ENCODE results near the gene BTNL2.
A peak's percentile ranks its signal among the peaks of the same experiment; 100 is the strongest.
"Not testable (repeated sequence)": the region's sequence is repeated elsewhere in the genome, so short reads cannot be mapped to it uniquely, and the experiment has no call there.

The BTNL2 gene, protein sequence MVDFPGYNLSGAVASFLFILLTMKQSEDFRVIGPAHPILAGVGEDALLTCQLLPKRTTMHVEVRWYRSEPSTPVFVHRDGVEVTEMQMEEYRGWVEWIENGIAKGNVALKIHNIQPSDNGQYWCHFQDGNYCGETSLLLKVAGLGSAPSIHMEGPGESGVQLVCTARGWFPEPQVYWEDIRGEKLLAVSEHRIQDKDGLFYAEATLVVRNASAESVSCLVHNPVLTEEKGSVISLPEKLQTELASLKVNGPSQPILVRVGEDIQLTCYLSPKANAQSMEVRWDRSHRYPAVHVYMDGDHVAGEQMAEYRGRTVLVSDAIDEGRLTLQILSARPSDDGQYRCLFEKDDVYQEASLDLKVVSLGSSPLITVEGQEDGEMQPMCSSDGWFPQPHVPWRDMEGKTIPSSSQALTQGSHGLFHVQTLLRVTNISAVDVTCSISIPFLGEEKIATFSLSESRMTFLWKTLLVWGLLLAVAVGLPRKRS

DNA sequence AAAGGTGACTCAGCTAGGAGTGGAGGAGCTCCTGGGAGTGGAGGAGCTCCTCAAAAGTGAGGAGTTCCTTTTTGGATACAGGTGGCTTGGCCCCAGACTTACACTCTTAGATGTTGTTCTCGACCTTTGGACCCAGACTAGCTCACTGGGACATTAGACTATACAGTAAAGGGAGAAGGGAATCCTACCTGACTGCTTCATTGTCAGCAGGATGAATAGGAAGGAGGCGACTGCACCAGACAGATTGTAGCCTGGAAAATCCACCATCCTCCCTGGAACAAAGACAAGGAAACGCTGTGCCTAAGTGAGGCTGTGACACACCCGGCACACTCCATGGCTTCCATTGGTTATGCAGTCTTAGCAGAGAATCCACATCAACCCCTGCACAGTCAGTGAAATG is at the start of gene BTNL2:
BTNL2 (minus strand) TSS at position 325 of the 400 bp plus-strand sequence; CDS start at position 267, 58 bp downstream.
- no peak for DNase-seq

DNA sequence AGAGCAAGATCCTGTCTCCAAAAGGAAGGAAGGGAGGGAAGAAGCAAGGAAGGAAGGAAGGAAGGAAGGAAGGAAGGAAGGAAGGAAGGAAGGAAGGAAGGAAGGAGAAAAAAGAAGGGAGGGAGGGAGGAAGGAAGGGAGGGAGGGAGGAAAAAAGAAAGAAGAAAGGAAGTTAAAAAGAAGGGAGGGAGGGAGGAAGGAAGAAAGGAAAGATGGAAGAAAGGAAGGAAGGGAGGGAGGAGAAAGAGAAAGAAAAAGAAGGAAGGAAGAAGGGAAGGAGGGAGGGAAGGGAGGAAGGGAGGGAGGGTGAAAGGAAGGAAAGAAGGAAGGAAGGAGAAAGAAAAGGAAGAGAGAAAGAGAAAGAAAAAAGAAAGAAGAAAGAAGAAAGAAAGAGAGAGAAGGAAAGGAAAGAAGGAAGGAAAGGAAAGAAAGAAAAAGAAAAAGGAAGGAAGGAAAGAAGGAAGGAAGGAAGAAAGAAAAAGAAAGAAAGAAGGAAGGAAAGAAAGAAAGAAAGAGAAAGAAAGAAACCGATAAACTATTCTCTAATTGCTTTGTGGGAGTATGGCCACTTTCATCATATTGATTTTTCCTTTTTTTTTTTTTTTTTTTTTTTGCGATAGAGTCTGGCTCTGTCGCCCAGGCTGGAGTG is 42.2 kb upstream of the BTNL2 start:
- DNase-seq: no peak

DNA sequence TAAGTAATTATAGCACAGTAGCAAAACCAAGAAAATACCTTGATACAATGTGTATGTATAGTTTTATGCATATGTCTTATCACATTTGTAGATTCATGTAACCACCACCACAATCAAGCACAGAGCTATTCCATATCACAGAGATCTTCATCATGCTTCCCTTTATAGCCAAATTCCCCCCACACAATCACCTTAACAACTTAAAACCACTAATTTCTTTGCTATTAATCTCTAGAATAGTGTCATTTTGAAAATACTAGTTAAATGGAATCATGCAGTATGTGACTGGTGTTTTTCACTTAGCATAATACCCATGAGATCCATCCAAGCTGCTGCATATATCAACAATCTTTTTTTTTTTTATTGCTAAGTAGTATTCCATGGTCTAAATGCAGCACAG is 41.0 kb upstream of the BTNL2 start:
- no peak for DNase-seq

DNA sequence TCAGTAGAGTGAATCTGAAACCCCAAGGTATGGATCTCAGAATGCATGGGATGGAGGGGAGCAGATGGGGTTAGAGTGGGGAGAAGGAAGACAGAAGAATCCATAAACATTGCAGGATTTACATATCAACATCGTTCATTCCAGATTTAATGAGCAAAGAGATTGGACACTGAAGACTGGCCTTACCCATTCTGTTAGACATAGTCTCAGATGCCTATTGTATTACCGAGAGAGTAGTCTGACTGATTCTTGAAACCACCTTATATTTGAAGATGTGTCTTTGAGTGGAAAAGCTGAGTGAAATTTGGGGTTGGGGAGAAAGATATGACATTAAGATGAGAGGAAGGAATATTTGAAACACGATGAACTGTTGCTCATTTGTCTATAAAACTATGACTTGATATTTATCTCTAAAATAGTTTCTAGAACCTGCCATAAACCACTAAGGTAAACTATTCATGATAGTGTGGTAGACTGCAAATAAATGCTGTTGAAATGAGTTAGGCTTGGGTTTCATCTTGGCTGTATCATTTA is 38.4 kb upstream of the BTNL2 start:
- DNase-seq: no peak

DNA sequence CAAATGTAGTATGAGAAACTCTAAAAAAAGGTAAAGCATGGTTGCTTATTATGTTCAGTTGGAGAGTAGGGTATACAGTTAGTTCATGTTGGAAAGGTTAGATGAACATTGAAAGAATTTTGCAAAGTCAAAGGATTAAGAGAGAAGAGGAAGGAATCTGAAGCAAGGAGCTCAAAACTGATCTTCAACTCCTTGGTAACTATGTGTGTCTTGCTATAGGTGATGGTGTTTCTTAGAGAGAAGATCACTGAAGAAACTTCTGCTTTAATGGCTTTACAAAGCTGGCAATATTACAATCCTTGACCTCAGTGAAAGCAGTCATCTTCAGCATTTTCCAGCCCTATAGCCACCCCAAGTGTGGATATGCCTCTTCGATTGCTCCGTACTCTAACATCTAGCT is 37.5 kb upstream of the BTNL2 start:
- no peak for DNase-seq

DNA sequence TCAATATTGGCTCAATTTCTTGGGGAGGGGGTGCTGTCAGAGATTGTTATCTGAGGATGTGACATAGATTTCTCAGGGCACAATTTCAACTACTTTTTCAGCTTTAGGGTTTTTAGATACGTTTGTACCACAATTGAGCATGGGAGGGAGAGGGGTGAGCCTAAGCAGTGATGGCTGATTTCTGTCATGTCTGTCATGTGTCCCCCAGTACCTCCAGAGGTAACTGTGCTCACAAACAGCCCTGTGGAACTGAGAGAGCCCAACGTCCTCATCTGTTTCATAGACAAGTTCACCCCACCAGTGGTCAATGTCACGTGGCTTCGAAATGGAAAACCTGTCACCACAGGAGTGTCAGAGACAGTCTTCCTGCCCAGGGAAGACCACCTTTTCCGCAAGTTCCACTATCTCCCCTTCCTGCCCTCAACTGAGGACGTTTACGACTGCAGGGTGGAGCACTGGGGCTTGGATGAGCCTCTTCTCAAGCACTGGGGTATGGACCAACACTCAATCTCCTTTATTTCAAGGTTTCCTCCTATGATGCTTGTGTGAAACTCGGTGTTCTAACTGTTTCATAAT is 36.1 kb upstream of the BTNL2 start:
- DNase-seq: no peak

DNA sequence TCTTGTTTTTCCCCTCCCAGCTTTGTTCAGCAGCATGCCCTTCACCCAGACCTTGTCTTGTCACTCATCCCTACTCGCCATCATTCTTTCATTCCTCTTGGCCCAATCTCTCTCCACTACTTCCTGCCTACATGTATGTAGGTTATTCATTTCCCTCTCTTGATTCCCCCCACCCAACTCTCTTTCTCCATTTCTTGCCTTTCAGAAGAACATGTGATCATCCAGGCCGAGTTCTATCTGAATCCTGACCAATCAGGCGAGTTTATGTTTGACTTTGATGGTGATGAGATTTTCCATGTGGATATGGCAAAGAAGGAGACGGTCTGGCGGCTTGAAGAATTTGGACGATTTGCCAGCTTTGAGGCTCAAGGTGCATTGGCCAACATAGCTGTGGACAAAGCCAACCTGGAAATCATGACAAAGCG is 35.3 kb upstream of the BTNL2 start:
- DNase-seq: no peak

DNA sequence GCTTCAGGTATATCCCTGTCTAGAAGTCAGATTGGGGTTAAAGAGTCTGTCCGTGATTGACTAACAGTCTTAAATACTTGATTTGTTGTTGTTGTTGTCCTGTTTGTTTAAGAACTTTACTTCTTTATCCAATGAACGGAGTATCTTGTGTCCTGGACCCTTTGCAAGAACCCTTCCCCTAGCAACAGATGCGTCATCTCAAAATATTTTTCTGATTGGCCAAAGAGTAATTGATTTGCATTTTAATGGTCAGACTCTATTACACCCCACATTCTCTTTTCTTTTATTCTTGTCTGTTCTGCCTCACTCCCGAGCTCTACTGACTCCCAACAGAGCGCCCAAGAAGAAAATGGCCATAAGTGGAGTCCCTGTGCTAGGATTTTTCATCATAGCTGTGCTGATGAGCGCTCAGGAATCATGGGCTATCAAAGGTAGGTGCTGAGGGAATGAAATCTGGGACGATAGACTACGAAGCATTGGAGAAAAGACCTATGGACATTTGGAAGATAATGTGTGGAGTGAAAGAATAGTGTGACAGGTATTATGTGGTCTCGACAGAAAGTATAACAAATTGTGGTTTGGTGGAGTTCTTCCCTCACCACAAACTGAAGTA is 32.7 kb upstream of the BTNL2 start, which contains the start of gene HLA-DRA:
HLA-DRA (plus strand) TSS at position 286 of the 613 bp plus-strand sequence; CDS start at position 350, 64 bp downstream.
- DNase-seq: no peak

DNA sequence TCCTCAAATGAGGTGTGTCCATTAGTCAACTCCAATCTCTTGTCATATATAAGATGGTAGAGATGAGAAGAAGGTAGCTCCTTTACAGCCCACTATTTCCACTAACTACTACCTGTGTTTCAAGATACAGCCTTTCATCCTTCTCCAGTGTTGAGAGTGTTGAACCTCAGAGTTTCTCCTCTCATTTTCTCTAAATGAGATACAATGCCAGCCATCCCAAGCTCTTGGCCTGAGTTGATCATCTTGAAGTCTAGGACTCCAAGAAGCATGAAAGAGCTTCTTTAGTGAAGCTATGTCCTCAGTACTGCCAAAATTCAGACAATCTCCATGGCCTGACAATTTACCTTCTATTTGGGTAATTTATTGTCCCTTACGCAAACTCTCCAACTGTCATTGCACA is 32.2 kb upstream of the BTNL2 start:
- DNase-seq: no peak

DNA sequence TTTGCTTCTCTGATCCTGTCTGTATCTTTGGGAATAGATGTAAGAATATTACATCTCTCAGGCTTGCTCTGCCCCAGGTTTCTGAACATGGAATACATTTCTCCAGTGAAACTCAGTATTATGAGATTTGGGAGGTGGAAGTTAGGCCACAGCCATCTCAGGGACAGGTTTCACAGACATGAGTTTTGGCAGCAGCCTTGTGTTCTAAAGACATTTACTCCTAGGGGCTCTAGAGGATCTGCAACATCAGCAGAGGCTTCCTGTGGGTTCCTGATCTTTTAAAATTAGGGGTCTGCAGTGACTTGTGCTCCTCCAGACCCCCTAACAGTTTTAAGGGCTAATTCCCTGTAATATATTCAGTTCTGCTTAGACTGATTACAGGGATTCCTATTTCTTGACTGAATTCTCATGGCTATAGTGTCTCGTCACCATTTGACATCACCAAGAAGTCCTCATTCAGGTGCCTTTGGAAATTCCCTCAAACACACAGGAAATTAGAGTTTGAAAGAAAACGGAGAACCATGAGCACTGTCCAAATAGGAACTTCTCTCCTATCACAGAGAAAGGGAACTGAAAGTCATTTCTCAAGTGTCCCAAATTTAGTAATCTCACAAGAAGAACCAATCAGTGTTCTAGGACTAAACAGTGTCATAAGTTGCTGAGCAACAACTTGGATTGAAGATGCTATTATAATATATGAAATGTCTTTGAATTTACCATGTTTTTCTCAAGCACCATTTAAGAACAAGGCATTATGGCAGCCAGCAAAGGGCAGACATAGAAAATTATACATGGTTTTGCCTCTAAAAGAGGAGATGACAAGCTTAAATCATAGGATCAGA is 30.2 kb upstream of the BTNL2 start:
- no peak for DNase-seq

DNA sequence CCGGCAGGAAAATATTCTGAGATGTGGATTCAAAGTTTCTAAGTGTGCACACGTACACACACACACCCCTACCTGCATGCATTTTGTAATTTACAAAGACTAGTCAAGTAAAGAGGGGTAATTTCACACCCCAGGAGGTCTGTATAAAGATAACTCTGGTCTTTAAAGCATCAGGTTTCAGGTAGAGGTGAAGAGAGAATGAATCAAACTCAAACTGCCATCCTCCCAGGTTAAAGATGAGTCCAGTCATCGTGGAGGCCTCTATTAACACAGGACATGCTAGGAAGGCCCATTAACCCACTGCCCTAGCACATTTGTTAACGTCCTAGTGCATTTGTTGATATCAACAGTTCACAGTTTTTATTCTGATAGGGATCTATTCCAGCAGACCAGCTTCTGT is 29.2 kb upstream of the BTNL2 start:
- DNase-seq: no peak

DNA sequence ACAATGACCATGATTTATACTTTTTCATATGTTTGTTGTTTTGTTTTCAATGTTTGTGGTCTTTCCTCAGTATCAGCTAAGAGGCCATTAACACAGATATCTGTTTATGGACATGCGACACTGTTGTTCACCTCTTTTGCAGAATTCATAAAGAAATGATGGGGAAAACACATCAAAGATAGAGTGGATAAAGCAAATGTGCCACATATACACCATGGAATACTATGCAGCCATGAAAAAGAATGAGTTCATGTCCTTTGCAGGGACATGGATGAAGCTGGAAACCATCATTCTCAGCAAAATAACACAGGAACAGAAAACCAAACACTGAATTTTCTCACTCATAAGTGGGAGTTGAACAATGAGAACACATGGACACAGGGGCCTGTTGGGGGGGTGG is 27.0 kb upstream of the BTNL2 start:
- not testable (repeated sequence) for DNase-seq

DNA sequence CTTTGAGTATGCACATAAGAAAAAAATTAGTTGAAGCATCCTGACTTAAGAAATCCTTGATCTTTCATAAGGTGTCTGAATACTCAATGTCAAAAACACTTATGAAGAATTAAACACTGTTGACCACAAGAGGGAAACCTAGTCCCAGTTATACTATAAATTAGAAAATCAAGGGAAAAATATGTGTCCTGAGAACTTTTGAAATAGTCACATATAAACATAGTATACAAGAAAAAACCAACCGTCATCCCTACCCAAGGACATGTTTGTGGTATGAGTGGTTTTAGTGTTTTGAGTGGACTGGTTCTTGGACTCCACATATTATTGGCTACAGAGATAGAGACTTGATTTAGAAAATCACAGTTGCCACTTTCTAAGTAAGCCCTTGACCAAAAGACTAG is 25.1 kb upstream of the BTNL2 start:
- DNase-seq: no peak

DNA sequence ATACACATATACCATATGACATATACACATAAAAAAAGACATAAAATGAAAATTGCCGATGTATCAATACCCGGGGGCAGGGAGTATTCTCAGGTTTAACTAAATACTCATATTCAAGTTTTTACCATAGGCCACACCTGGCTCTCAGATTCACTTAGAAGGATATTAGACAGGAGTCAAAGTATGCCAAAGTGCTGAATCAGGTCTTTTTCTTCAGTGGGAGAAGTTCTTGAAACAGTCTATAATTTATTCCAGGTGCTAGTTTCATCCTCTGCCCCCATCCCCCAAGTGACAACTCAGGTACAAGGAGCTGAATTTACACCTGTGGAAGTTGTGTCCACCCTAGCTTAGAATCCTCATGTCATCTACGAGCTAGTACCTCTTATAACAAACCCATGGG is 24.2 kb upstream of the BTNL2 start:
- no peak for DNase-seq

DNA sequence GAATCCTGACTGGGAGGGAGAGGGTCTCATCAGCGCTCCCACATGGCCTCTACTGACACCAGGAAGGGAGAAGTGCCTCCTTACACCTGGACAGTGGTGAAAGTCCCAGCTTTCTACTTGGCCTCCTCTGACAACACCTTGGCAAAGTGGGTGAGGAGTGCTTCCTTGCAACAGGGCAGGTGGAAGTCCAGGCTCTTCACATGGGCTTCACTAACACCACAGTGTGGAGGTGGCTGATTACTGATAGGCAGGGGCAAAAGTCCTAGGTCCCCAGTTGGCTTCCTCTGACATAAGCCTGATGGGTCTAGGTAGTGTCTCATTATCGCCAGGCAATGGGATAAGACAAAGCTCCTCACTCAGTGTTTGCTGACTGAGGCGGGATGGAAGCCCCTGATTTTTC is 23.2 kb upstream of the BTNL2 start:
- no peak for DNase-seq

DNA sequence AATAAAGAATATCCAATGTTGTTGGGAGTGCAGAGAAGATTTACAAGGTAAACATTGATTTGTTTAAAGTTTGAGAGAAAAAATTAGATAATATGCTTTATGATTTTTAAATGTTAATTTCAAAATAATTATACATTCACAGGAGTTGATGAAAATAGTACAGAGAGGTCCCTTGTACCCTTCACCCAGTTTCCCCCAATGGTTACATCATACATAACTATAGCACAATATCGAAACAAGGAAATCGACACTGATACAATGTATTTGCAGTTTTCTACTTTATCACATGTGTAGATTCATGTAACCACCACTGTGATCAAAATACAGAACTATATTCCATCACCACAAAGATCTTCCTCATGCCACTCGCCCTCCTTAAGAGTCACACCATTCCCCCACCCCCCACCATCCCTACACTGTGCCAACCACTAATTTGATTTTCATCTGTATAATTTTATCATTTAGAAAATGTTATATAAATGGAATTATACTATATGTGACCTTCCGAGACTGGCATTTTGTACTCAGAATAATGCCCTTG is 21.0 kb upstream of the BTNL2 start:
- no peak for DNase-seq

DNA sequence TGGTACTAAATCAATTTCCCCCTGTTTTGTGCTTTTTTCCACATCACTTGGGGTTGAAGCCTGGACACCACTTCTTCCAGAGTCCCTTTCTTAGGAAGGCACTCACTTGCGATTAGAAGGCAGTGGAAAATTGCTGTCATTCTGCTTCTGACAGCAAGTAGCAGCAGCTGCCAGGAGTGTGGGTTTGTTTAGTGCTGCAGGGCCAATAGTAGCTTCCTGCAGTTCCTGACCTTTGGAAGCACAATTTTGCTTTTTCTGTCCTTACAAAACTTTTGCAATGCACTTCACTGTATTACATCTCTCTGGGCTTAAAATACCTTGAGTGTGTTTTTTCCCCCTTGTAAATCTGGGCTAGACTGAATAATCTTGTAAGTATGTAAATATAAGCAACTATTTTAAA is 20.2 kb upstream of the BTNL2 start:
- DNase-seq: no peak

DNA sequence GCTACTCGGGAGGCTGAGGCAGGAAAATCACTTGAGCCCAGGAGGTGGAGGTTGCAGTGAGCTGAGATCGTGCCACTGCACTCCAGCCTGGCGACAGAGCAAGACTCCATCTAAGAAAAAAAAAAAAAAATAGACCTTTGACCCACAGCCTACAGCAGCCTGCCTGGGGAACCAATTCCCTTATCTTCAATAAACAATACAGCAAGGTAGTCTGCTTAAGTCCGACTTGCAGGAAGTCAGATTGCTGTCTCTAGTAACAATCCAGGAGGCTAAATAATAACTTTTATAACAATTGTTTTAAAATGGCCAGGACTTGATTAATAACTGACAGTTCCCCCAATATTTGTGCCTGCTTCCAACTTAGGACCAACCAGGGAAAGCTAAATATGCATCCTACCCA is 19.4 kb upstream of the BTNL2 start:
- no peak for DNase-seq

DNA sequence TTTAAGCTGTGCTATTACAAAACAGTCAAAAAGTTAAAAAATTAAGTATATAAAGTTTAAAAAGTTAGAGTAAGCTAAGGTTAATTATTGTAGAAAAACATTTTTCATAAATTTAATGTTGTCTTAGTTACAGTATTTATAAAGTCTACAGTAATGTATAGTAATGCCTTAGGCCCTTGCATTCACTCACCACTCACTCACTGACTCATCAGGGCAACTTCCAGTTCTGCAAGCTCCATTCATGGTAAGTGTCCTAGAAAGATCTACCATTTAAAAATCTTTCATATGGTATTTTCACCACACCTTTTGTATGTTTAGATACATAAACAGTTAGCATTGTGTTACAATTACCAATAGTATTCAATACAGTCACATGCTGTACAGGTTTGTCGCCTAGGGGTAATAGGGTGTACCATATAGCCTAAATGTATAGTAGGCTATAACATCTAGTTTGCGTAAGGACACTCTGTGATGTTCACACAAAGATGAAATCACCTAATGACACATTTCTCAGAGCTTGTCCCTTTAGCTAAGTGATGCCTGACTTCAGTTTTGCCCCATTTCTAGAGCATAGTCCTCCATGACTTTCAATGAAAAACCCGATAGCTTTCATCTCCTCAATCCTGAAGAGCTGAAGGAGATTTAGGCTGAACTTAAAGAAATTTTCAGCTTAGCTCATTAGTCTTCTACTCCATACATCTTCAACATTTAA is 17.8 kb upstream of the BTNL2 start:
- no peak for DNase-seq

DNA sequence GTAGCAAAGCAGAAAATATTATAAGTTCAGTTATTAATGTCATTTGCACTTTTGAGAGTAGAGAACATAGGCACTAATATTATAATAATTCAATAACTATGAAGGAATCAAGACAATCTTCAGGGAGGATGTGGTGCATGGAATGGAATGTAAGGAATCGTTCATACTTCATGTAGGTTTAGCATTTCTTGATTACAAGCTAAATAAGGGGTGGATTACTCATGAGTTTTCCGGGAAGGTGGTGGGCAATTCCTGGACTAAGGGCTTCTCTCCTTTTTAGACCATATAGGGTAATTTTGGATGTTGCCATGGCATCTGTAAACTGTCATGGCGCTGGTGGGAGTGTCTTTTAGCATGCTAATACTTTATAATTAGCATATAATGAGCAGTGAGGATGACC is 9.1 kb upstream of the BTNL2 start:
- DNase-seq: no peak

DNA sequence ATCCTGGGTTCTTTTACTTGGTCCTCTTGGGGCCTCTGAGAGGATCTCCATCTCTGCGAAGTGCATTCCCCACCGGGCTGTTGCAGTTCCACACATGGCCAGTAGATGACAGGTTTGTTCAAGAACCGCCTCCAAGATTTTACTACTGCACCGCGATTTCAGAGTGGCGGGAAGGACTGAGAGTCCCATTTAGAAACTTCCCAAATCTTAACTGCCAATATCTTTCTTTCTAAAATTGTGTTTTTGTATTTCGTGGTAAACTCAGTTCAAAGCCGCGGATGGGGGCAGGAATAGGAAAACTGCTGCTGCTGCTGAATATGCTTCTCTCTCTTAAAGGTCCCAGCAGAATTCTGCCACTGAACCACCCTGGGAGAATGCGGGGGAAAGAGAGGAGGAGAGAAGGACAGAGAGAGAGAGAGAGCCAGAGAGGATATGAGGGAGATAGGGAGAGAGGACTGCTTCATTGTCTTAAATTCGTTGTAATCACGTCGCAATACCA is 8.6 kb upstream of the BTNL2 start:
- peak; percentile 6 for DNase-seq
